Measurements from ENCODE around the gene PIK3R2. TPM values are rescaled to one million over a fixed set of nuclear protein-coding genes. Genes with fewer than 3 reads are reported as not detected.

Gene PIK3R2
- total and polyA plus RNA-seq, 2 of the 13 experiments (the other 11 are each of a cell fraction or from before 2014, with no cell fraction given) = 18.6 to 25.3 TPM

- DNase-seq (ENCODE audit: low spot score) (peak; percentile 43), FAIRE-seq (no peak), ATAC-seq (peak; percentile 88)
- H3K4me2 ChIP-seq (ENCODE audit: low read depth, low read length) = 0 out of 2 replicates have a peak overlapping the region, but pooled peaks have one; percentile 18
- peaks cover 4% of the 10 kb centered on the region for H3K79me2 ChIP-seq (ENCODE audit: insufficient read depth, low read length)
- 0 out of 2 replicates have a peak, but pooled peaks cover 9% of the 10 kb centered on the region for H4K20me1 ChIP-seq (ENCODE audit: insufficient read depth, low read length)
- intact Hi-C loops (cut with micrococcal nuclease; ENCODE audit: unreplicated experiment) = no loop called here
- in situ Hi-C loops (cut with HindIII; ENCODE audit: extremely low pct_ligation_motif_present, low pct_unique_long_range_greater_than_20kb) = no loop called here
- H3K27me3 ChIP-seq (ENCODE audit: control insufficient read depth in 1 of 2, insufficient read depth in 2 of 2, low read length in 2 of 2) = no peaks in the 10 kb centered on the region
- peak overlapping the region; percentile 49 for H3K9ac ChIP-seq (ENCODE audit: insufficient read depth, low read depth, low read length)
- no TSS peak for BruUV-seq (replicated peaks)
- ChIA-PET CTCF (ENCODE audit: low intra/inter-chr PET ratio, low total read pairs) (interaction anchor here (0.7 to 1.5 kb wide), 3 partner anchors 8 to 91 kb away, joined by 3 to 12 read pairs (median 5); partner anchors contain the start of gene PIK3R2), POLR2A (interaction anchor here (1.2 to 1.6 kb wide), 2 partner anchors 9 to 52 kb away, joined by 3 to 6 read pairs; partner anchors contain the start of gene PIK3R2)
- no peak overlapping the region; a peak in 1 of 6 replicates for H3K4me3 ChIP-seq (replicated peaks in 1 of 3; ENCODE audit: insufficient read depth in 1 of 3, low read depth in 2 of 3, low read length in 3 of 3)
- no peak overlapping the region for H3K27ac ChIP-seq (ENCODE audit: extremely low read length, insufficient read depth, low read length)
- 29% methylated on average over 1 of the region's 66 CpGs for WGBS (ENCODE audit: low lambda C conversion rate)
- H2AFZ ChIP-seq (ENCODE audit: low read length) = no peak overlapping the region
- H3K36me3 ChIP-seq (replicated peaks in 1 of 2; ENCODE audit: control insufficient read depth in 1 of 2, insufficient read depth in 2 of 2, low read length in 2 of 2) = peaks cover 23 to 35% of the 10 kb centered on the region in 2 experiments
- peaks cover 27% of the 10 kb centered on the region for H3K4me1 ChIP-seq (ENCODE audit: insufficient read depth, low read length)
- no peaks in the 10 kb centered on the region for H3K9me3 ChIP-seq (ENCODE audit: low read length)
- TF ChIP-seq ZNF274 (CRISPR knock-in tag; IDR thresholded peaks at IDR 0.05) (0 out of 2 replicates have a peak, but pooled peaks have one; percentile 3), THAP11 (CRISPR knock-in tag; IDR thresholded peaks at IDR 0.05) (0 out of 2 replicates have a peak, but pooled peaks have one; percentile 18), ZNF687 (CRISPR knock-in tag; IDR thresholded peaks at IDR 0.05) (0 out of 2 replicates have a peak, but pooled peaks have one; percentile 37), MTA1 (CRISPR knock-in tag; IDR thresholded peaks at IDR 0.05; ENCODE audit: borderline replicate concordance) (peak; percentile 27; the same call in 1 of the 2 replicates), RBFOX2 (IDR thresholded peaks at IDR 0.05; ENCODE audit: low read depth, low read length) (peak; percentile 51; the same call in 1 of the 2 replicates), ARID4A (CRISPR knock-in tag; IDR thresholded peaks at IDR 0.05; ENCODE audit: borderline replicate concordance) (0 out of 2 replicates have a peak, but pooled peaks have one; percentile 16), GATAD1 (CRISPR knock-in tag; IDR thresholded peaks at IDR 0.05) (no peak), TFDP1 (CRISPR knock-in tag; IDR thresholded peaks at IDR 0.05; ENCODE audit: borderline replicate concordance) (peak; percentile 45; the same call in 1 of the 2 replicates)
- TF ChIP-seq, protein P1, sequence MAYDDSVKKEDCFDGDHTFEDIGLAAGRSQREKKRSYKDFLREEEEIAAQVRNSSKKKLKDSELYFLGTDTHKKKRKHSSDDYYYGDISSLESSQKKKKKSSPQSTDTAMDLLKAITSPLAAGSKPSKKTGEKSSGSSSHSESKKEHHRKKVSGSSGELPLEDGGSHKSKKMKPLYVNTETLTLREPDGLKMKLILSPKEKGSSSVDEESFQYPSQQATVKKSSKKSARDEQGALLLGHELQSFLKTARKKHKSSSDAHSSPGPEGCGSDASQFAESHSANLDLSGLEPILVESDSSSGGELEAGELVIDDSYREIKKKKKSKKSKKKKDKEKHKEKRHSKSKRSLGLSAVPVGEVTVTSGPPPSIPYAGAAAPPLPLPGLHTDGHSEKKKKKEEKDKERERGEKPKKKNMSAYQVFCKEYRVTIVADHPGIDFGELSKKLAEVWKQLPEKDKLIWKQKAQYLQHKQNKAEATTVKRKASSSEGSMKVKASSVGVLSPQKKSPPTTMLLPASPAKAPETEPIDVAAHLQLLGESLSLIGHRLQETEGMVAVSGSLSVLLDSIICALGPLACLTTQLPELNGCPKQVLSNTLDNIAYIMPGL (CRISPR knock-in tag; IDR thresholded peaks at IDR 0.05; ENCODE audit: borderline replicate concordance in 1 of 2, low read depth in 1 of 2) = peak in 1 of 2 experiments; percentile 47; a peak in 1 of 4 replicates
Observed at GRCh38 chr19:18160971-18161635, 8.1 kb downstream of the PIK3R2 start.
